ENCODE results near the gene NAALADL2. TPM values are rescaled to one million over a fixed set of nuclear protein-coding genes. Genes with fewer than 3 reads are reported as not detected.

Gene NAALADL2
- total RNA-seq, 1 experiment from 2014 or later: 4.8 TPM

DNA sequence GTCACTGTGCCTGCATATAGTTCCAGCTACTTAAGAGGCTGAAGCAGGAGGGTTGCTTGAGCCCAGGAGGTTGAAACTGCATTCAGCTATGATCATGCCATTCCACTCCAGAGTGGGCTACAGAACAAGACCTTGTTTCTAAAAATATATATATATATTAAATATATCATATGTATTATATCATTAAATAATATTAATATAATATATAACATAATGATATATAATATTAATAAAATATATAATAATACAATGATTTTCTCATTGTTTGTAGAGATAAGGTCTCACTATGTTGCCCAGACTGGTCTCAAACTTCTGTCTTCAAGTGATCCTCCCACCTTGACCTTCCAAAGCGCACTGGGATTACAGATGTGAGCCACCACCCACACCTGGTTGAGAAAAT, 101.8 kb downstream of the NAALADL2 start:
- no peak for DNase-seq (ENCODE audit: low read depth)

DNA sequence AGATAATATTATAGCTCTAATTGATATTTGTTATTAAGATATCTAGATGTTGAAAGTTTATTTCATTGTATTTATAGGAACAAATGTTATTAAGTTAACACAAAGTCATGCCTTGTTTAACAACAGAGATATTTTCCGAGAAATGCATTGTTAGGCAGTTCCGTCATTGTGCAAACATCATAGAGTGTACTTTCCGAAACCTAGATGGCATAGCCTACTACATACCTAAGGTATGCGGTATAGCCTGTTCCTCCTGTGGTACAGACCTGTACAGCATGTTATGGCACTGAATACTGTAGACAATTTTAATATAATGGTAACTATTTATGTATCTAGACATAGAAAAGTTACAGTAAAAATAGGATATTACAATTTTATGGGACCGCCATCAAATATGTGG, 114.3 kb downstream of the NAALADL2 start:
- no peak for DNase-seq (ENCODE audit: low read depth)

DNA sequence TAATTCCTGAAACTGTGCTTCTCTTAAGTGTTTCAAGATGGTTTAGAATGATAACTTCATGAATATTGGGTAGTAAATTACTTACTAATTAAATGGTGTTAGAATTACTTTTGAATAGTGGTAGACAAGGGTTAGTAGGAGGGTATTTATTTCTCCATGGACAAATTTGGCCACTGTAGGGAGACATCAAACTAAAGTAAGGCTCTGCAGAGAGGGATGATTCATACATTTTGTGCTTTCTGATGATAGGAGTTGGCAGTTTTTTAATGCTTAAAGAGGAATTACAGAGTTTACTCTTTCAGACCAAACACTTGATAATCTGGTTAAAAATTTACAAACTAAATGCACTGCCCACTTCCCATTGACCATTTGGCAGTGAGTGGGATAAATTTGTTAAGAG, 127.6 kb downstream of the NAALADL2 start:
- peak; percentile 31 for DNase-seq (ENCODE audit: low read depth)

DNA sequence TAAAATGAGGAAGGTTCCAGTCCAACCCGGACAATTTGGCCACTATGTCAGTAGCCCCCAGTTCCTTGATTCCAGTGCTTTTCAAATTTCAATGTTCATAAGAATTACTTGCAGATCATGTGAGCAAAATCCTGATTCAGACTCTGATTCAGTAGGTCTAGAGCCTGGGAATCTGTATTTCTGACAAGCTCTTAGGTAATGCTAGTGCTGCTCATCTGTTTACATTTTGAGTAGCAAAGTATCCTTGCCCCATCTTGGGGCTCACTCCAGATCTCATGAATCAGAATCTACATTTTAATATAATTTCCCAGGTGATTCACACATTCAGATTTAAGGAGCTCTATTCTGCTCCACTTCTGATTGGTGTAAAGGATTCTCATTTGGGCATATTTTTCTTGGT, 142.0 kb downstream of the NAALADL2 start:
- DNase-seq (ENCODE audit: low read depth): peak; percentile 13

- peak; percentile 74 for DNase-seq (ENCODE audit: low read depth)
Measured at GRCh38 chr3:175002732-175003143, 143.6 kb downstream of the NAALADL2 start.

DNA sequence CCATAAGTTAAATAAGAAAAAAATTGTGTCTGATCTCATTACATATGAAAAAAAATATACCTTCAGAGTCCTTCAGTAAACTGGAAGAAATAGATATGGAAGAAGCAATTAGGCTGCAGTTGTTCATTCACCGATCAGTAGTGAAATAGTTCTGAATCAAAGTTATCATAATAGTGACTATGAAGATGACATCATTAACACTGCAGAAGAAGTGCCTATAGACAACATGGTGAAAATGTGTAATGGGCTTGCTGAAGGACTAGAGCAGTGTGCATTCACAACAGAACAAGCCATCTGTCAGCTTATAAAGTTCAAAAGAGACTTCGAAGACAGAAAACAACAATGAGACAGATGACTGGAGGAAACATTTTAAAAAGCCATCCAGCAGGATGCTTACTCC, 144.5 kb downstream of the NAALADL2 start:
- DNase-seq (ENCODE audit: low read depth): no peak

DNA sequence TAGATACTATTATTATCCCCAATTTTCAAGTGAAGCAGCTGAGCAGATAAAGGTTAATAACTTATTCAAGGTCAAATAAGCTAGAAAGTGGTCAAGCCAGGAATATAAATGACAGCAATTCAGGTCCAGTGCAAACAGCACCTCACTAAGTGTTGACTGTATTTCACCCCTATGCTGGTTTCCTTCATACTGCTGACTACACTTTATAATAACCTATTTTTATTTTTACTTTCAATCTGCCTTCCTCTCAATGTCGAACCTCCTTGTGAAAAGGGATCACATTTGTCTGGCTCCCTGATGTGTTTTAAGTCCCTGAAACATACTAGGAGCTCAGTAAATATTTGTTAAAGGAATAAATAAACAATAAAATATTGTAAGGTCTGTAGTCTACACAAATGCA, 146.1 kb downstream of the NAALADL2 start:
- DNase-seq (ENCODE audit: low read depth): no peak

DNA sequence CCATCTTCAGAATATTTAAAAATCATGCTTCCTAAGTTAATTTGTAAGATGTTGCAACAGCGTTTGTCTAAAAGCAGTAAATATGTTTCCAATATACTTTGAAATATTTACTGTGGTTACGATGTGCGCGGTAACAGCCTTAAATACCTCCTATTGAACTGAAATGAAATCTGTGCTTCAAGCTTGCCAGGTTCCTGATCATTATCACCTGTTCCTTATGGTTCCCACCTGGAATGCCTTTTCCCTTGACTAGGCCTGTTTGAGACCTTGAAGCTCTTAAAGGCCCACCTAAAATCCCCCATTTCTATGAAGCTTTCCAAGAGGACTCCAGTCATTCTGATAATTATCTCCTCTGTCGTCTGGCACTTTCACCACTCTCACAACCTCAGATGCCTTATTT, 146.7 kb downstream of the NAALADL2 start:
- DNase-seq (ENCODE audit: low read depth): no peak

DNA sequence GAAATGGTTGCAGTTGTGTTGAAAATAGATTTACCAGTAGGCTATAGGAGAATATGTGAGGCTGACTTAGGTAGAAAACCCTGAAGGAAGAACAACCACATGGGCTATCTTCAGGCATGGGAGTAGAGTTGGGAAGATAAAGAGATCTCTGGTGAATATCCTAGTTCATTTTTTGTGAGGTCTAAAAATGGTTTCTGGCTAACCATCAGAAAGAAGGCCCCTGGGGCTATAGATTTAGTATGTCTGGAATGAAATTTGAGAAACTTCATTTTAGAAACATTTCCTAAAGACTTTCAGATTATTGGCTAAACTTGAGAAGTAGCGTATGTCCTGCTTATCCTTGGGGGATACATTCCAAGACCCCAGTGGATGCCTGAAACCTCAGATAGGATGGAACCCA, 148.2 kb downstream of the NAALADL2 start:
- DNase-seq (ENCODE audit: low read depth): no peak

- no peak for DNase-seq (ENCODE audit: low read depth)
Measured at GRCh38 chr3:175009295-175009694, 150.2 kb downstream of the NAALADL2 start.

GRCh38 chr3:175015056-175015635, 156.0 kb downstream of the NAALADL2 start:
- DNase-seq (ENCODE audit: low read depth): no peak

DNA sequence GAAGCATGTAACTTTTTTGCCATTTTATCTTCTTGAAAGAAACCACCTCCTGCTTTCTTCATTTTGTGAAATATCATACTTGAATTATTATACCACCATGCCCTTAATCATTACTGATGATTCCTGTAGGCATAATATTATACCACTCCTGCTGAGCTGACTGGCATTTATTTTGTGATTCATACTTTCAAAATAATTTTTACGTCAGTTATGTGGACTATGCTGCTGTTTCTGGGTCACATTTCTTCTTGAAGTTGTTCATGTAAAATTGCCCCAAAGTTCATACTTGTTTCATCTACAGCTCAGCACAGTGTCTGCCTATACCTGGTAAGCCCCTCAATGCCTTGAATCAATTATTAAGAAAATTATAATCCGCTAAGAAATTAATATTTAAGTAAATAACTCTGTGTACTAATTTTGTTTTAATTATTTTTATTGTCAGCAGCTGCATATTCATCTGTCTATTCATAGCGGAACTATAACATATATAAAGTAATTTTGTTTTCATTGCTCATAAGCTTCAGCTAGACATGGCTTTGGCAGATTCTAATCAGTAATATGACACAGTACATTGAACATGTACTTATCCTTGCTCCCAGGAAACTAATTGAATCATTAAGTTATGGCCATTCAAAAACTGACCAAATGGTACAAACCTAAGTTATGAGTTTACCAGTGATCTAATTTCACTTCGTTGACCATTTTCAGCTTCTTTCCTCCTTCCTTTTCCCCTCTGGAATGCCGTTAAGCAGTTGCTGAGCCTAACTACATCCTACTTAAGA, 160.0 kb downstream of the NAALADL2 start:
- peak; percentile 18 for DNase-seq (ENCODE audit: low read depth)

DNA sequence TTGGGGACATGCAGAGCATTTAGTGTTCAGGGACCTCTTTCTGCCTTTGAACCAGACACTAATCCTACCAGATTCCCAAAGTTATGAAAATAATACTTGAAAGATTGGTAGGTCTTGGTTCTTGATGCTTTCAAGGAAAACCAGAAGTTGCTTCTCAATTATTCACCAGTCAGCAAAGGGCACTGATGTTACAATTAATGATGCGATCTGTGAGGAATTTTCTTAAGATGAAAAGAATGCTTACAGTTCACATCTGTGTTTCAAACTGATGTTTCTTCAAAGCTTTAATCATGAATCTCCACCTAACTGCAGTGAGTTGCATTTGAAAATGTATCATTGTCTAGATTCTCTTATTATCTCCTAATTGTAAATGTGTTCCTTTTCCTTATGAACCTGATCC, 161.0 kb downstream of the NAALADL2 start:
- DNase-seq (ENCODE audit: low read depth): peak; percentile 15

DNA sequence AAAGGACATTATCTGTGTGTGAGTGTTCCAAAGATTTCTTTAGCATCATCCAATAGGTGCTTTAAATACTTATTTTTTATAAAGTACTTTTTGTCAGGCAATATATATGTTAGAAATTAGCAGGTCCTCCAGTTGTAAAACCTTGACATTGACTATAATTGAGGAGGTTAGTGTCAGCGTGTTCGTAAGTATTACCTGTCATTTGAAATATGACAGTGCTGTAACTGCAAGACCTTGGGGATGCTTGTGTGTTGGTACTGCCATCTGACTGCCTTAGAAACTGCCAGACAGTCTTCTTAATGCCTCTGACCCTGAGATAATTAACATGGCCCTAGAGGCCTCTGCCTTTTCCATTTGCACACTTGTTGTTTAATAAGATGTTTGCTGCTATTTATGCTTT, 170.7 kb downstream of the NAALADL2 start:
- DNase-seq (ENCODE audit: low read depth): no peak

- DNase-seq (ENCODE audit: low read depth): no peak
Measured at GRCh38 chr3:175039875-175040274, 180.7 kb downstream of the NAALADL2 start.

GRCh38 chr3:175041369-175041768, 182.2 kb downstream of the NAALADL2 start:
- DNase-seq (ENCODE audit: low read depth): no peak

DNA sequence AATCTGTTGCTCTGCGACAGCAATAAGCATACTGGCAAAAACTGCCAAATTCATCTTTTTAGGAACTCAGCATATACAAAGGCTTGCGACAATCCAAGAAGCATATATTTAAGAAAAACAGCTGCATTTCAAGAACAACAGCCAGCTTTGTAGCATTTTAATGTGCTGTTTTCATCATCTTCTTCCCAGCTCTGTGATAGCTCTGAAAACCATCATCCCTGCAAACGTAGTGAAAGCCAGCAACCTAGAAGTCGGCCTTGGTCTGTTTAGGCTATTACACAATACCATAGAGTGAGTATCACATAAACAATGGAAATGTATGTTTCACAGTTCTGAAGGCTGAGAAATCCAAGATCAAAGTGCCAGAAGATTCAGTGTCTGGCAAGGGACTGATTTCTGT, 187.5 kb downstream of the NAALADL2 start:
- DNase-seq (ENCODE audit: low read depth): no peak

DNA sequence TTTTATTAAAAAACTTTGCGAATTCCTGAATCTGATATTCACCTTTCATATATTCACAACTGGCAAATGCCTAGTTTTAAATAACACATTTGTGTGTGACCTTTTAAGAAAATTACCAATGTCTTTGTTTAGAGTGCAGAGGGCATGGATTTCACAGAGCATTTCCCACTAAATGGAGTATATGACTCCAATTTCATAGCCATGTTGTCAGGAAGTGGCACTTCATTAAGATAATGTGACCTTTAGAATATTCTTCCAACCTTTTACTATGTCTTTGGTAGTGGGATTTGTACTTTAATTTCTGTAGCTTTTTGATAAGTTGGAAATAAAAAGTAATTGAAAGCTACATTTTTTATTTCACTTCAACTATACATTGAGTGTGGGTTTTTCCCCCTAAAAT, 188.7 kb downstream of the NAALADL2 start:
- DNase-seq (ENCODE audit: low read depth): no peak

GRCh38 chr3:175057401-175057800, 198.3 kb downstream of the NAALADL2 start:
- no peak for DNase-seq (ENCODE audit: low read depth)

DNA sequence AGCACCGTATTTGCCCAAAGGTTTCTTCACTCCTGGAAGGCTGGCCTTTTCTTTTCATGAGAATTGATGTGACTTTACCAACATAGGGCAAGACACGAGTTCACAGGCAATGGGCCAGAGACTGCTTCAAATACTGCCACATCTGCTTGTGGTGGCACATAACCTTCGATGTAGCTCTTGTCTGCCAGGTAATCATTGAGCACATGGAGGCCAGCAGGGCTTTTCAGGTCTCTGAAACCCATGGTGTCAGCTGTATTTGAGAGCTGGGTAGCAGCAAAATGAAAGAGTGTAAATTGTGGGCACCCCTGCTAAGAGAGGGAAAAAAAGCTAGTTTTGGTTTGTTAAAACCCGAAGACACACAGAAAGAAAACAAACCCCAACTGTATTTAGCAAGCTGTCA, 200.7 kb downstream of the NAALADL2 start:
- no peak for DNase-seq (ENCODE audit: low read depth)

GRCh38 chr3:175065497-175065896, 206.4 kb downstream of the NAALADL2 start:
- DNase-seq (ENCODE audit: low read depth): peak; percentile 19

- DNase-seq (ENCODE audit: low read depth): no peak
Measured at GRCh38 chr3:175066617-175067415, 207.7 kb downstream of the NAALADL2 start.

GRCh38 chr3:175068587-175068986, 209.5 kb downstream of the NAALADL2 start:
- DNase-seq (ENCODE audit: low read depth): no peak

Data from LHCN-M2 (cell line).